CMK (cell line): ENCODE measurements around the gene GREM2.

Experiments
- DNase-seq: peaks from one replicate; pipeline ENCODE4 v3.0.0-alpha.2; 2010; ENCODE audit warnings: low read depth

GREM2 gene

GRCh38 chr1:240445369-240445768 lies 166.6 kb downstream of the GREM2 start:
- DNase-seq = no peak

GRCh38 chr1:240441669-240442068 lies 170.3 kb downstream of the GREM2 start:
- no peak for DNase-seq
